ENCODE data around the gene ZNF302. TPM values are rescaled to one million over a fixed set of nuclear protein-coding genes. Genes with fewer than 3 reads are reported as not detected.
"Not testable (repeated sequence)": the region's sequence is repeated elsewhere in the genome, so short reads cannot be mapped to it uniquely, and the experiment has no call there.

ZNF302 gene
- total RNA-seq, 1 donor from 2014 or later, result 32.4 TPM

DNA sequence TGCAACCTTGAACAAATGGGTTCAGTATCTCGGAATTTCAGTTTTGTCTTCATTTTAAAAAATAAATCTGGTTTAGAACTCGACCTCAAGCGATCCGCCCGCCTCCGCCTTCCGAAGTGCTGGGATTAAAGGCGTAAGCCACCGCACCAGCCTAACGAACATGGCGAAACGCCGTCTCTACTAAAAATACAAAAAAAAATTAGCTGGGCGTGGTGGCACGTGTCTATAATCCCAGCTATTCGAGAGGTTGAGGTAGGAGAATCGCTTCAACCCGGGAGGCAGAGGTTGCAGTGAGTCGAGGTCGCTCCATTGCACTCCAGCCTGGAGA, 571 bp downstream of the ZNF302 start:
- H3K4me3 Mint-ChIP-seq (ENCODE audit: unreplicated experiment), result peak overlapping the region; percentile 98
- H3K27me3 Mint-ChIP-seq (ENCODE audit: unreplicated experiment), result peaks cover 16% of the 10 kb centered on the region
- DNase-seq (ENCODE audit: low spot score), result no peak
- no peak for TF ChIP-seq CTCF (IDR thresholded peaks at IDR 0.05; ENCODE audit: unreplicated experiment)
- H3K4me1 Mint-ChIP-seq (ENCODE audit: unreplicated experiment), result peaks cover 14% of the 10 kb centered on the region
- H3K36me3 Mint-ChIP-seq (ENCODE audit: low read depth, unreplicated experiment), result peaks cover 40% of the 10 kb centered on the region
- H3K9me3 Mint-ChIP-seq (ENCODE audit: unreplicated experiment), result peaks cover 2% of the 10 kb centered on the region
- peak overlapping the region; percentile 96 for H3K27ac Mint-ChIP-seq (ENCODE audit: unreplicated experiment)

DNA sequence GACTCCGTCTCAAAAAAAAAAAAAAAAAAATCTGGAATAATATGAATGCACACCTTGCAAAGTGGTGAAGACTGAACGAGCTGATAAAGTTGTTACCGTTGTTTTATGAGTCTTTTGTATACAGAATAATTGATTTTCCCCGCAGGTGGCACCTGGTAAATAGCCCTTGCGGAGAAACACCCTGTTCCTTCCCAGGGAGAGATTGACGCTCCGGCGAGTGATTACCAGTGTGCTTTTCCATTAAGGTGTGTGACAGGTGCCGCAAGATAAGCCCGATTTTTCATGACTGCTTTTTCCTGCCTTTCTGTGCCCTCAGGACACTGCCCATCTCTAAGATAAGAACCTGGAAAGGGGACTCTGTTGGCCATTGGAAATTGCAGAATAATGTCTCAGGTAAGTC, 943 bp downstream of the ZNF302 start:
- Mint-ChIP-seq H3K4me3 (ENCODE audit: unreplicated experiment) (peak overlapping the region; percentile 98), H3K4me1 (ENCODE audit: unreplicated experiment) (peaks cover 14% of the 10 kb centered on the region), H3K27ac (ENCODE audit: unreplicated experiment) (peak overlapping the region; percentile 90), H3K36me3 (ENCODE audit: low read depth, unreplicated experiment) (peaks cover 42% of the 10 kb centered on the region), H3K27me3 (ENCODE audit: unreplicated experiment) (peaks cover 16% of the 10 kb centered on the region), H3K9me3 (ENCODE audit: unreplicated experiment) (peaks cover 4% of the 10 kb centered on the region)
- no peak for DNase-seq (ENCODE audit: low spot score)
- no peak for TF ChIP-seq CTCF (IDR thresholded peaks at IDR 0.05; ENCODE audit: unreplicated experiment)

- Mint-ChIP-seq H3K4me3 (ENCODE audit: unreplicated experiment) (no peak overlapping the region), H3K36me3 (ENCODE audit: low read depth, unreplicated experiment) (peaks cover 63% of the 10 kb centered on the region), H3K9me3 (ENCODE audit: unreplicated experiment) (peaks cover 4% of the 10 kb centered on the region), H3K27ac (ENCODE audit: unreplicated experiment) (no peak overlapping the region), H3K4me1 (ENCODE audit: unreplicated experiment) (peaks cover 12% of the 10 kb centered on the region), H3K27me3 (ENCODE audit: unreplicated experiment) (peaks cover 11% of the 10 kb centered on the region)
- no peak for TF ChIP-seq CTCF (IDR thresholded peaks at IDR 0.05; ENCODE audit: unreplicated experiment)
- no peak for DNase-seq (ENCODE audit: low spot score)
These were observed 4.0 kb downstream of the ZNF302 start for GRCh38 chr19:34681478-34681877.

GRCh38 chr19:34685266-34685665, 7.8 kb downstream of the ZNF302 start:
- peaks cover 50% of the 10 kb centered on the region for H3K36me3 Mint-ChIP-seq (ENCODE audit: low read depth, unreplicated experiment)
- H3K27ac Mint-ChIP-seq (ENCODE audit: unreplicated experiment); H3K27me3 Mint-ChIP-seq (ENCODE audit: unreplicated experiment); H3K9me3 Mint-ChIP-seq (ENCODE audit: unreplicated experiment); DNase-seq (ENCODE audit: low spot score); H3K4me1 Mint-ChIP-seq (ENCODE audit: unreplicated experiment); H3K4me3 Mint-ChIP-seq (ENCODE audit: unreplicated experiment): not testable (repeated sequence)

DNA sequence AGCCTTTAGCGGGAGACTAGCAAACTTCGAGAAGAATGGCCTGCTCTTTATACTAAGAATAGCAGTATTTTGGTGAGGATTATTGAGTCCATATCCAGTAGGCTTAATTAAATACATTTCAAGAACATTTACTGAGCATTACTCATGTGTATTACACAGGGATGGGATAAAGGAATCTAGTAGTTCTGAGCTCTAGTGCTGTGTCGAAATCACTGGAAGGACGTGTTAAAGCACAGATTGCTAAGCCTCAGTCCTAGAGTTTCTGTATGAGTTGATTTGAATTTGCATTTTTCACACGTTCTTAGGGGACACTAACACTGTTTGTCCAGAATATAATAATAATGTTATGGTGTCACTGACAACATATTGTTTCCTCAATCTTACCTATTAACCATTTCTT, 9.0 kb downstream of the ZNF302 start:
- peaks cover 41% of the 10 kb centered on the region for H3K36me3 Mint-ChIP-seq (ENCODE audit: low read depth, unreplicated experiment)
- no peak for DNase-seq (ENCODE audit: low spot score)
- H3K9me3 Mint-ChIP-seq (ENCODE audit: unreplicated experiment), result peaks cover 8% of the 10 kb centered on the region
- no peak overlapping the region for H3K4me3 Mint-ChIP-seq (ENCODE audit: unreplicated experiment)
- no peak overlapping the region for H3K27ac Mint-ChIP-seq (ENCODE audit: unreplicated experiment)
- peaks cover 2% of the 10 kb centered on the region for H3K27me3 Mint-ChIP-seq (ENCODE audit: unreplicated experiment)
- H3K4me1 Mint-ChIP-seq (ENCODE audit: unreplicated experiment), result no peaks in the 10 kb centered on the region
- no peak for TF ChIP-seq CTCF (IDR thresholded peaks at IDR 0.05; ENCODE audit: unreplicated experiment)

DNA sequence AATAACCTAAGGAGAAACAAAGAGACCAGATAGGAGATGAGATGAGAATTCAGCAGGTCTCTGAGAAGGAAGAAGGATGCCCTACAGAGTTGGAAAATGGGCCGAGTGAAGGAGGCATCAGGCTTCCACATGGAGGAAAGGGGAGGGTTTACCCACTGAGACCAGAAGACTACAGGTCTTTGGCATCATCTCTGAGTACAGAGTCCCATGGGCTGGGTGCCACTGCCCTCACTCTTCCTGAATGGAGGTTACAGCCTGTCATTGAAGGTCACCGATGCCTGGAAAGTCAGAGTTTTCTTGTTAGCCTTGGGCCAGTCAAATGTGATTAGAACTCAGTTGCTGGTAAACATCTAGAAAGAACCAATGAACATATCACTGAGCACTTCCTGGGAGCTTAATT, 9.9 kb downstream of the ZNF302 start:
- no peak overlapping the region for H3K27ac Mint-ChIP-seq (ENCODE audit: unreplicated experiment)
- DNase-seq (ENCODE audit: low spot score), result no peak
- H3K9me3 Mint-ChIP-seq (ENCODE audit: unreplicated experiment), result peaks cover 8% of the 10 kb centered on the region
- no peak overlapping the region for H3K4me3 Mint-ChIP-seq (ENCODE audit: unreplicated experiment)
- peaks cover 36% of the 10 kb centered on the region for H3K36me3 Mint-ChIP-seq (ENCODE audit: low read depth, unreplicated experiment)
- no peak for TF ChIP-seq CTCF (IDR thresholded peaks at IDR 0.05; ENCODE audit: unreplicated experiment)
- peaks cover 3% of the 10 kb centered on the region for H3K4me1 Mint-ChIP-seq (ENCODE audit: unreplicated experiment)
- peaks cover 2% of the 10 kb centered on the region for H3K27me3 Mint-ChIP-seq (ENCODE audit: unreplicated experiment)

Measured in endothelial cell (in vitro differentiated cells).